Measurements from ENCODE around the gene AKAP13.
A peak's percentile ranks its signal among the peaks of the same experiment; 100 is the strongest.

Gene AKAP13

GRCh38 chr15:85616549-85617110 lies 236.2 kb downstream of the AKAP13 start:
- Histone ChIP-seq H3K36me3 (replicated peaks) (no peaks in the 10 kb centered on the region), H3K9me3 (no peaks in the 10 kb centered on the region), H3K4me1 (peaks cover 25% of the 10 kb centered on the region), H3K27me3 (ENCODE audit: low read depth) (no peaks in the 10 kb centered on the region), H3K4me3 (no peak overlapping the region)
- DNase-seq (ENCODE audit: low spot score in 2 of 2): peak in 1 of 2 experiments; percentile 43
- in situ Hi-C loops (cut with MboI; ENCODE audit: low sequenced_read_pairs): no loop called here

DNA sequence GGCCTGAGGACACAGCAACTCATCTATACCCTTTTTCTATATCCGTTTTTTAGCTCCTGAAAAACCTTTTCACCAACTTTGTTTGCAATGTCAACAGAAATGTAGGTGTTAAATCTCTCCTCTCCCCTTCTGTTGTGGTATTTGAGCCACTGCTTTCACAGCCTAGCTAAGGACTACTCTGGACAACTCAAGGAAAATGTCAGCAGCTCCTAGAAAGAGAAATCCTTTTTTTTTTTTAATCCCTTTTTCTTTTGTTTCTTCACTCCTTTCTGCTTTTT lies 237.8 kb downstream of the AKAP13 start:
- in situ Hi-C loops (cut with MboI; ENCODE audit: low sequenced_read_pairs): no loop called here
- H3K4me1 ChIP-seq: peaks cover 25% of the 10 kb centered on the region
- no peak for DNase-seq (ENCODE audit: low spot score in 2 of 2)
- no peaks in the 10 kb centered on the region for H3K36me3 ChIP-seq (replicated peaks)
- no peaks in the 10 kb centered on the region for H3K27me3 ChIP-seq (ENCODE audit: low read depth)
- H3K9me3 ChIP-seq: no peaks in the 10 kb centered on the region
- H3K4me3 ChIP-seq: no peak overlapping the region

GRCh38 chr15:85618956-85619491 lies 238.6 kb downstream of the AKAP13 start:
- no peak overlapping the region for H3K4me3 ChIP-seq
- H3K36me3 ChIP-seq (replicated peaks): no peaks in the 10 kb centered on the region
- DNase-seq (ENCODE audit: low spot score in 2 of 2): peak; percentile 34 to 54
- no peaks in the 10 kb centered on the region for H3K9me3 ChIP-seq
- no peaks in the 10 kb centered on the region for H3K27me3 ChIP-seq (ENCODE audit: low read depth)
- peaks cover 25% of the 10 kb centered on the region for H3K4me1 ChIP-seq
- in situ Hi-C loops (cut with MboI; ENCODE audit: low sequenced_read_pairs): no loop called here

DNA sequence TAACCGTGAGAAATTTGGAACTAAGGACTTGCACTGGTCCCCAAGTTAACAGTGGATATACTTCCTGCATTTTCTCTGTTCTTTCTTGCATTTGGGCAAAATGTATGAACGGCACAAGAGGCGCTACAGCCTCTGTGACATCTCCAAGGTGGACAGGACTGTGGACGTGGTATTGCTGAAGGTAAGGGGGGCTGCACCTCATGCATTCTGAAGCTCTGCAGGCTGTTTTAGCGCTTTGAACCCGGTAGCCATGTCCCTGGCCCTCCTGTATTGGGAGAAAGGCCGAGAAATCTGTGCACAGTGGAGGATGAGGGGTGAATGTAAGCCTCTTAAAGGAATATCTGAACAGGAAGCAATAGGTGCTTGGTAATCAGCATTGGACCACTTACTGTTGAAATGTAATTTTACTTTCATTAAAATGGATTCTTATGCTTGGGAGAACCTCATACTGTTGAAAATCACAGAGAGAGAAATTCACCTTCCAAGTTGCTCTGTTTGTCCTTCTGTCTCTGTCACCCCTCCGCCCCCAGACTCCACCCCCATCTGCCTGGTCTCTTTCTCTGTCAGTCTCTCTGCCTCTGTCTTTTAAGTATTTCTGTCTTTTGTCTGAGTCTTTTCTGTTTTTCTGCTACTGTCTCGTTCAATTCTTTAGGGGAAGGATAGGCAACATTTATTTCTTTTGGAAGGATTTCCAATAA lies 239.7 kb downstream of the AKAP13 start:
- Histone ChIP-seq H3K36me3 (replicated peaks) (no peaks in the 10 kb centered on the region), H3K4me3 (no peak overlapping the region), H3K9me3 (no peaks in the 10 kb centered on the region), H3K27me3 (ENCODE audit: low read depth) (no peaks in the 10 kb centered on the region), H3K4me1 (peaks cover 25% of the 10 kb centered on the region)
- no peak for DNase-seq (ENCODE audit: low spot score in 2 of 2)
- in situ Hi-C loops (cut with MboI; ENCODE audit: low sequenced_read_pairs): no loop called here

- peaks cover 25% of the 10 kb centered on the region for H3K4me1 ChIP-seq
- DNase-seq (ENCODE audit: low spot score in 2 of 2): no peak
- no peaks in the 10 kb centered on the region for H3K27me3 ChIP-seq (ENCODE audit: low read depth)
- in situ Hi-C loops (cut with MboI; ENCODE audit: low sequenced_read_pairs): no loop called here
- H3K9me3 ChIP-seq: no peaks in the 10 kb centered on the region
- no peaks in the 10 kb centered on the region for H3K36me3 ChIP-seq (replicated peaks)
- no peak overlapping the region for H3K4me3 ChIP-seq
Observed at GRCh38 chr15:85620690-85621049, 240.3 kb downstream of the AKAP13 start.

DNA sequence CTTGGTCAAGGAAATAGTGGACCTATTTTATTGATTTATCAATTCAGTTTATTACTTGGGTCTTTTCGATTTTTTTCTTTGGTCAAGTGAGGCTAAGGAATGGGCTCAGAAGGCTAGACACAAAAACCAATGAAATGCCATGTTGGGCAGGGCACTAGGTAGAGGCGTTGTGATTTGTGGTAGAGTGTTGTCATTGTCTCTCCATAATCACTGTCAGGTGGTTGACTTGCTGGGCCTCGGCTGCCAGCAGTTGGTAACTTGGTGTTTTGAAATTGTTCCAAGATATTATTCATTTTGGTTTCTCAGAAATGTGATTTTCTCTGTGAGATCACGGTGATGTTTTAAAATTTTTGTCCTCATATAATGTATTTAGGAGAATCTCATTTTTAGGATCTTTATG lies 240.7 kb downstream of the AKAP13 start:
- Histone ChIP-seq H3K36me3 (replicated peaks) (no peaks in the 10 kb centered on the region), H3K27me3 (ENCODE audit: low read depth) (no peaks in the 10 kb centered on the region), H3K9me3 (no peaks in the 10 kb centered on the region), H3K4me3 (no peak overlapping the region), H3K4me1 (peaks cover 25% of the 10 kb centered on the region)
- DNase-seq (ENCODE audit: low spot score in 2 of 2): no peak
- in situ Hi-C loops (cut with MboI; ENCODE audit: low sequenced_read_pairs): no loop called here

DNA sequence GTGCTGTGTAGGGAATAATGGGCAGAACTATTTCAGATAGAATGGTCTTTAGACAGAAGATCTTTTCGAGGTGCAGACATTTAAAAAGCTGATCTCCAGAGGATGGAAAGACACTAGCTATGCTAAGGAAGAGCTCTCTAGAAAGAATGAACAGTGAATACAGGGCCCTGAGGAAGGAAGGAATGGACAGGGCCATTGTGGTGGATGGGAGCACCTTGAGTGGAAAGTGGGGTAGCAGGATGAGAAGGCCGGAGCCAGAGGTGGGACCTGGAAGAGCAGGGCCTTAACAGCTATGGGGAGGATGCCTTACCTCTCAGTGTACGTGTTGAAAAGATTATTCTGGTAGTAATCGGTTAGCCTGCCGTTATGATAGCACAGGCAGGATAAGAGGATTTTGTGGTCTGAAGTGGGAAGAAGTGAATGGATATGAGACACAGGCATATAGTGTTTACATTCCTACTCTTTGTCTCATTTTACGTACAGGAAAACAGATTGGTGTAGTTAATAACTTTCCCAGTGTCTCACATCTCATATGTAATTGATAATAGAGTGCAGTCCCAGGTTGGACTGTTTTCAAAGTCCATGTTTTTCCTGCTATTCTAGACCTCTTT lies 241.9 kb downstream of the AKAP13 start:
- no peak for DNase-seq (ENCODE audit: low spot score in 2 of 2)
- Histone ChIP-seq H3K36me3 (replicated peaks) (no peaks in the 10 kb centered on the region), H3K9me3 (no peaks in the 10 kb centered on the region), H3K4me3 (no peak overlapping the region), H3K4me1 (peaks cover 14% of the 10 kb centered on the region), H3K27me3 (ENCODE audit: low read depth) (no peaks in the 10 kb centered on the region)
- in situ Hi-C loops (cut with MboI; ENCODE audit: low sequenced_read_pairs): no loop called here

- Histone ChIP-seq H3K4me3 (no peak overlapping the region), H3K27me3 (ENCODE audit: low read depth) (no peaks in the 10 kb centered on the region), H3K36me3 (replicated peaks) (no peaks in the 10 kb centered on the region), H3K9me3 (no peaks in the 10 kb centered on the region), H3K4me1 (peaks cover 4% of the 10 kb centered on the region)
- DNase-seq (ENCODE audit: low spot score in 2 of 2): no peak
- in situ Hi-C loops (cut with MboI; ENCODE audit: low sequenced_read_pairs): no loop called here
Observed at GRCh38 chr15:85623315-85624049, 243.1 kb downstream of the AKAP13 start.

DNA sequence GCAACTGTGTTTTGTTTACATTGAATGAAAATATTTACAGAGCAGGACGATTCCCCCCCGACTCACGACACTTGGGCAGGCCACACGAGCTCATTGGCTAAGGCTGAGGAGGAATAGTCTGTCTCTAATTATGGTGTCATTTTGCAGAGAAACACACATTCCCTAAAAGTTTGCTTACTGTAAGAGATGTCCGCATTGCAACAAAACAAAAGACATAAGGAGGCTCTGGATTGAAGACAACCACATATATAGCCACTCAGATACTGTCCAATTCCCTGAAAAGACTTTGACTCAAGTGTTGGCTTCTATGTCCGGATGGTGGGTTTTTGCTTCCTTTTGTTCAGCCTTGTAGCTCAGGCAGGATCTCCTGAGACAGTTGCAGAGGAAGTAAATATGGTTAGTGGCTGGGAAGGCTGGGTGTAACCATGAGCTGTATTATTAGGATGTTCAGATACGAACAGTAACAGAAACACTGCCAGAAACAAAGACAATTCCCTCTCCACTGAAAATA lies 243.9 kb downstream of the AKAP13 start:
- no peak overlapping the region for H3K4me3 ChIP-seq
- H3K27me3 ChIP-seq (ENCODE audit: low read depth): no peaks in the 10 kb centered on the region
- in situ Hi-C loops (cut with MboI; ENCODE audit: low sequenced_read_pairs): no loop called here
- H3K4me1 ChIP-seq: no peaks in the 10 kb centered on the region
- no peaks in the 10 kb centered on the region for H3K9me3 ChIP-seq
- no peaks in the 10 kb centered on the region for H3K36me3 ChIP-seq (replicated peaks)
- DNase-seq (ENCODE audit: low spot score in 2 of 2): no peak

- no peaks in the 10 kb centered on the region for H3K27me3 ChIP-seq (ENCODE audit: low read depth)
Observed at GRCh38 chr15:85625166-85625830, 244.9 kb downstream of the AKAP13 start.

GRCh38 chr15:85625856-85626255 lies 245.5 kb downstream of the AKAP13 start:
- Histone ChIP-seq H3K36me3 (replicated peaks) (no peaks in the 10 kb centered on the region), H3K4me3 (no peak overlapping the region), H3K27me3 (ENCODE audit: low read depth) (no peaks in the 10 kb centered on the region), H3K9me3 (no peaks in the 10 kb centered on the region), H3K4me1 (no peaks in the 10 kb centered on the region)
- in situ Hi-C loops (cut with MboI; ENCODE audit: low sequenced_read_pairs): no loop called here
- no peak for DNase-seq (ENCODE audit: low spot score in 2 of 2)

More at GRCh38 chr15:85625166-85625830, 244.9 kb downstream of the AKAP13 start:
- H3K4me1 ChIP-seq: no peaks in the 10 kb centered on the region
- H3K36me3 ChIP-seq (replicated peaks): no peaks in the 10 kb centered on the region
- H3K9me3 ChIP-seq: no peaks in the 10 kb centered on the region
- H3K4me3 ChIP-seq: no peak overlapping the region
- in situ Hi-C loops (cut with MboI; ENCODE audit: low sequenced_read_pairs): no loop called here
- no peak for DNase-seq (ENCODE audit: low spot score in 2 of 2)

GRCh38 chr15:85627213-85627935 lies 247.0 kb downstream of the AKAP13 start:
- Histone ChIP-seq H3K4me1 (no peaks in the 10 kb centered on the region), H3K4me3 (no peak overlapping the region), H3K9me3 (no peaks in the 10 kb centered on the region), H3K27me3 (ENCODE audit: low read depth) (no peaks in the 10 kb centered on the region), H3K36me3 (replicated peaks) (no peaks in the 10 kb centered on the region)
- in situ Hi-C loops (cut with MboI; ENCODE audit: low sequenced_read_pairs): no loop called here
- DNase-seq (ENCODE audit: low spot score in 2 of 2): no peak

DNA sequence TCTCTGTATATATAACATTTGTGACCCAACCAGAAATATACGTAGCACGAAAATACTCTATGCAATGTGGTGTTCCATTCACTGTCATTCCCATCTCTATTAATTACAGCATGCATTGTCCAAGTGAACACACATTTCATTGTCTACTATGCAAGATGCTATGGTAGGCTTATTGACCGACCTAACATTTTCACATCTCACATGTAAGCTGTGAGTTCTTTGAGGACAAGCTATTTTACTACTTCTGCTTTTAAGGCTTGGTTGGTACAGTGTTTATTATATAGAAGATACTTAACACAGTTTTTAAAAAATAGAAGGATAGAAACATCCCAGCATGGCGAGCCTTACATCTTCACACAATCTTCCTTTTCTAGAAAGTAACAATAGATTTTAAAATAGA lies 249.9 kb downstream of the AKAP13 start:
- no peaks in the 10 kb centered on the region for H3K9me3 ChIP-seq
- H3K4me1 ChIP-seq: peaks cover 4% of the 10 kb centered on the region; the same call in 1 of the 2 replicates
- no peak for DNase-seq (ENCODE audit: low spot score in 2 of 2)
- no peaks in the 10 kb centered on the region for H3K27me3 ChIP-seq (ENCODE audit: low read depth)
- H3K4me3 ChIP-seq: no peak overlapping the region
- in situ Hi-C loops (cut with MboI; ENCODE audit: low sequenced_read_pairs): no loop called here
- H3K36me3 ChIP-seq (replicated peaks): no peaks in the 10 kb centered on the region
